ENCODE data around the gene ADARB1.

DNA sequence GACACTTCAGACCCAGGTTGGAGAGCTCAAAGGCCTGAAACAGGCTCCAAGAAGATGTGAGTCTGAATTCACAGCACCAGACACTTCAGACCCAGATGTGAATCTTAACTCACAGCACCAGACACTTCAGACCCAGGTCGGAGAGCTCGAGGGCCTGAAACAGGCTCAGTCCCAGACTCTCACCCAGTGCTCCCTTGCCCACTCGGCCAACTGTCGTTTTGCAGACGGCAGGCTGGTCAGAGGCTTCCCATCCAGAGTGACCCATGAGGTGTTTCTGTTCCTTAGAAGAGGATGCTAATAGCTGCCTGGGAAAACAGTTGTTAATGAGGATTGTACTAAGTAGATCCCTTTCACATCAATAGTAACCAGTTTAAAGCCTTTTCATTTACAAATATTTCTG is 88.4 kb downstream of the ADARB1 start:
- TF ChIP-seq SUZ12 (IDR thresholded peaks at IDR 0.05; ENCODE audit: extremely low read depth, insufficient read depth, insufficient read length) (no peak), YY1 (IDR thresholded peaks at IDR 0.05; ENCODE audit: insufficient read depth, insufficient read length) (no peak), ZNF274 (IDR thresholded peaks at IDR 0.05; ENCODE audit: low read depth, low read length) (no peak)

All from NT2/D1 (cell line).